ENCODE results near the gene DNM2.
A peak's percentile ranks its signal among the peaks of the same experiment; 100 is the strongest.

DNM2 gene

DNA sequence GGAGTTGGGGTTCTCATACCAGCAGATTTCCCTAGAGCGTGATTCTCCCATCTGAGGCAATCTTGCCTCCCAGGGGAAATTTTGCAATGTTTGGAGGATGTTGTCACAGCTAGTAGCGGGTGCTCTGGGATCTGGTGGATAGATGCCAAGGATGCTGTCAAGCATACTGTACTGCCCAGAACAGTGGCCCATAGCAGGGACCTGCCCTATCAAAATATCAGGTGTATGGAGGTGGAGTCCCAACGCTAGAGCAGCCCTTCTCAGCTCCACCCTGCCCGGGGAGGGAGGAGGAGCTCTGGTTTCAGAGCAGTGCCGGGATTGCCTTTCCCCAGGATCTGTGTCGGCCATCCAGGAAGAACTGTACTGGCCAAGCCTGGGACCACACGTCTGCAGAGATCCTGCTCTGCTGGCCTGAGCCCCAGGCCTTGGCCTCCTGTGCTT is 27.5 kb upstream of the DNM2 start:
- DNase-seq (ENCODE audit: low read depth, low spot score): no peak

DNA sequence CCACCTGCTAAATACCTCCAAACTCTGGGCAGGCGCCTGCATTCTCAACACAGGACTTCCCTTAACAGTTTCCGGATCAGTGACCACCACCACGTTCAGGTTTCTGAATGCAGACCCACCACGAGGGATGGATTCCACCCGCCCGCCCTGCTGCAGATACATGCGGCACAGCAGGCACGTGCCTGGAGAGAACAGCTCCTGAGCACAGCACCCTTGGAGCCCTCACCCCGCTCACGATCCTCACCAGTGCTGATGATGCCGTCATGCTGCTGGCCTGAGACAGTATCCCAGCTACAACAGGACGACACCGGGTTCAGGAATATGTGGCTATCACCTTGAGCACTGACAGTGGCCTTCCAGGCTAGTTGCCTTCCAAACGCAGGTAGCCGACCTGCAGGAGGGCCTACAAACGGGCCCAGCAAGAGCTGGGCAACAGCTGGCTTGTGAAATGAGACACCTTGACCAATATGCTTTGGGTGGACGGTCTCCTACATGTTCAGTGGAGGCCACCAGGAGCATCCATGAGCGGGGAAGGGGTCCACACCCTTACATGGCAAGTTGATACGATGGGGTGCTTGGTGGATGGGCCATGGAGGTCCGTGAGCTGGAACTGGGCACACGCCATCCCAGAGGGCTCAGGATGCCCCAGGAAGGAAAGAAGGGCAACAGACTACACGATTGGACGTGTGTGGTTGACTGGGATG is 26.5 kb upstream of the DNM2 start:
- no peak for DNase-seq (ENCODE audit: low read depth, low spot score)

- no peak for DNase-seq (ENCODE audit: low read depth, low spot score)
These were observed 26.0 kb upstream of the DNM2 start for GRCh38 chr19:10691883-10692282.

DNA sequence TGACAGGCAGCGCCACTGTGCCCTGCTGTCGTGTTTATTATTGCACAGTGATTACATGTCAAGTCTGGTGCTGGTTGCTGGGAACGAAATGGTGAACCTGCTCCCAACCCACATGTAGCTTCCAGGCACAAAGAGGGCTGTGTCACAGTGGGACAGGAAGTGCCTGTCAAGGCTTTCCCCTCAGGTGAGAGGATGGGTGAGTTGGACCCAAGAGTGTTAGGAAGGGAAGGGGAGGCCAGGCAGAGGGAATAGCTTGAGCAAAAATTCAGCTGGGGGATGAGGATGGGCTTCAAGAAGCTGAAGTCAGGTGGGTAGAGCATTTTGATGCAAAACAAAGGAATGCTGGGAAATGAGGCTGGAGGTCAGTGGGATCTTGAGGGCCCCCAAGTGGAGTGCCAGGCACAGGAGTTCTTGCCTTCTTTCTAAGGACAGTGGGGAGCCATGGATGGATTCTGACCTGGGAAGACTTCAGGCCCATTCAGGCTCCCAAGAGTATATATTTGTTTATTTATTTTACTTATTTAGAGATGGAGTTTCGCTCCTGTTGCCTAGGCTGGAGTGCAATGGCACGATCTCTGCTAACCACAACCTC is 25.1 kb upstream of the DNM2 start:
- DNase-seq (ENCODE audit: low read depth, low spot score): no peak

DNA sequence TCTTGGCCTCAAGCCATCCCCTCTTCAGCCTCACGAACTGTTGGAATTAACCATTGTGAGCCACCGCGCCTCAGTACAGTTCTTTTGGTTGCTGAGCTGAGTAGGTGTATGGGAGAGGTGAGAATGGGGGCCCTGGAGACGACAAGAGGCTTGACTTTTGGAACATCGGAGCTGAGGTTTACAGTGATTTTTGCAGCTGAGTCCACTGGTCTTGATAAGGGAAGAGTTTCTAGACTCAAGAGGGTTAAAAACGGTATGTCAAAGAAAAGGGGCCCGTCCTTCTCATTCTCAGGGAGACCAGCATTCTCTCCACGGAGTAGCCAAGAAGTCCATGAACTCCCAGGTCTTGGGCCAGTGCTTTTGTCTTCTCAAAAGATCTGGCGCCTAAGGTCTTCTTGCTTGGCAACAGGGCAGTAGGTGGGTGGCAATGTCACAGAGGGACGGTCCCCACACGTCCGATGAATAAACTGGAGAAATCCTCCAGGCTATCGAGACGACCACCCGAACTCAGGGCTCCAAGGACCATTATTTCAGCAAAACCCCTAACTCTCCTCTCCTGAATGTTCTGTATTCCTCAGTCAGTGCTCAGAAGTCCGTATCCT is 23.1 kb upstream of the DNM2 start:
- no peak for DNase-seq (ENCODE audit: low read depth, low spot score)

- peak; percentile 84 for DNase-seq (ENCODE audit: low read depth, low spot score)
These were observed 22.2 kb upstream of the DNM2 start for GRCh38 chr19:10695401-10696398.

DNA sequence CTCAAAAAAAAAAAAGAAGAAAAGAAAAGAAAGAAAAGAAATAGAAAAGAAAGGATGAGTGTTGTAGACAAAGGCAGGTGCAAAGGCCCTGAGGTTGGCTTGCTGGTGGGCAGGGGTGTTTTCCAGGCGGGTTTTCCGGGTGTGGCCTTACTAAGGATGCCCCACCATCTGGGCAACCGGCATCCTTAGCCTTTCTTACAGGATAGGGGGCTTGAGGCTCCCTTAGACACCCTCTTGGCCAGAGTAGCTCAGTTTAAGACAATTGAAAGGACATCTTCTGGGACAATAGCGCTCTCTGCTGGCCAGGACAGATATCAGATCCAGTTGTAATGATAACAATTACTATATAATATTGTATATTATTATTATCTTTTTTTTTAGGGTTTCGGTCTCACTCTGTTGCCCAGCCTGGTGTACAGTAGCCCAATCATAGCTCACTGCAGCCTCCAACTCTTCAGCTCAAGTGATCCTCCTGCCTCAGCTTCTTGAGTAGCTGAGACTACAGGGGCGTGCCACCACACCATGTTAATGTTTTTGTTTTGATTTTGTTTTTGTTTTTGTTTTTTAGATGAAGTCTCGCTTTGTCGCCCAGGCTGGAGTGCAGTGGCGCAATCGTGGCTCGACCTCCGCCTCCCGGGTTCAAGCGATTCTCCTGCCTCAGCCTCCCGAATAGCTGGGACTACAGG is 18.1 kb upstream of the DNM2 start:
- DNase-seq (ENCODE audit: low read depth, low spot score): no peak

DNA sequence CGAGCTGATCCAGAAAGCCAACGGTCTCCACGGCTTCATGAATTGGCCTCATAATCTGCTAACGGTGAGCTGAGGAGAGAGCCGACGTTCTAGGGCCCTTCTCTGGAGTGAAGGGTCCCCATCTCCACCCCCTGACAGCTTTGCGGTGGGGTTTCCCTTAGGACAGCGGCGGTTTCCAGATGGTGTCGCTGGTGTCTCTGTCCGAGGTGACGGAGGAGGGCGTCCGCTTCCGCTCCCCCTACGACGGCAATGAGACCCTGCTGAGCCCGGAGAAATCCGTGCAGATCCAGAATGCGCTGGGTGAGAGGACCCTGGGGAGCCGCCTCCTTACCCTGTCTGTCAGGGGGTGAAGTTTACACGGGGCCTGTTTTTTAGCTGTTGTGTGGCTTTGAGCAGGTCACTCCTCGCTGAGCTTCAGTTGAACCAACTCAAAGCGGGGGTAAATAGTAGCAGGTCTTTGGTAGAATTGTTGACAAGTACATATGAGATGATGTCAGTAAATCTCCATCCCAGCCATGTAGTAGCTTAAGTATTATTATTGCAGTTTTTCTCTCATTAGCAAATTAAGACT is 15.8 kb upstream of the DNM2 start:
- no peak for DNase-seq (ENCODE audit: low read depth, low spot score)

DNA sequence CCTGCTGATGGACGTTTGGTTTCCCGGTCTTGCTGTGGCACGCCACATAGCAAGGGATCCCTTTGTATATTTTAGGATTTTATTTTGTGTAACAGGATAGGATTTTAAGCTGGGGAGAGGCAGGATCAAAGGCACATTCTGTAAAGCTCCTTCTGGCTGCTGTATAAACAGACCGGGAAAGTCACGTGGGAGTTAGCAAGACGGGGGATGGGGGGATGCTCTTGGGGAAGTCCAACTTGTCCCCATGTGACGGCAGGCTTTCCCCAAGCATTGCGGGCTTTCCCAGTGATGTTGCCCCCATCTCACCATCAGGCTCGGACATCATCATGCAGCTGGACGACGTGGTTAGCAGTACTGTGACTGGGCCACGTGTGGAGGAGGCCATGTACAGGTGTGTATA is 10.9 kb upstream of the DNM2 start:
- no peak for DNase-seq (ENCODE audit: low read depth, low spot score)

DNA sequence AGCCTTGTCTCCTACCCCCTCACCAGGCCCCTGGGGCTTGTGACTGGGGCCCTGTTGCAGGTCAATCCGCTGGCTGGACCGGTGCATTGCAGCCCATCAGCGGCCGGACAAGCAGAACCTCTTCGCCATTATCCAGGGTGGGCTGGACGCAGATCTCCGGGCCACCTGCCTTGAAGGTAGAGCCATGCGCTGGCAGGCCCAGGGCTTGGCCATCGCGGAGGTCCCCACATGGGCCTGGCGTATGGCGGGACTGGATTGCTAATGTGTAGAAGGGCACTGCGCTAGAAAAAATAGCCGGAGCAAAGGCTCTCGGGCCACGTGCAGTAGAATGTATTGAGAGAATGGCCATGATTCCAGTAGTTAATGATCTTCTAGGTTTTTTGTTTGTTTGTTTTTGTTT is 10.4 kb upstream of the DNM2 start:
- DNase-seq (ENCODE audit: low read depth, low spot score): no peak

DNA sequence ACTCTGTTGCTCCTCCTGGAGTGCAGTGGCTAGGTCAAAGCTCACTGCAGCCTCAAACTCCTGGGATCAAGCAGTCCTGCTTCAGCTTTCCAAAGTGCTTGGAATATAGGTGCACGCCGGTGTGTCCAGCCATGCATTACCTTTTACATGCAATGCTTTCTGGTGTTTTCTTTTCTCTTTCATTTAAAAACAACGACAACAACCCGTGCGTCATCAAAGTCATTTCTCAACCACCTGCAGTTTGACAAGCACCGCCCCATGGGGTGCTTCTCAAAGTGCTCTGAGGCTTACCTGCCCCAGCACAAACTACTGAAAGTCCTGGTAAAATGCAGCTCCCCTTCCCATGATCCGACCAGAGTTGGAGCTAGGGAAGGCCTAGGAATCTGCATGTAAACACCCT is 9.6 kb upstream of the DNM2 start:
- no peak for DNase-seq (ENCODE audit: low read depth, low spot score)

DNA sequence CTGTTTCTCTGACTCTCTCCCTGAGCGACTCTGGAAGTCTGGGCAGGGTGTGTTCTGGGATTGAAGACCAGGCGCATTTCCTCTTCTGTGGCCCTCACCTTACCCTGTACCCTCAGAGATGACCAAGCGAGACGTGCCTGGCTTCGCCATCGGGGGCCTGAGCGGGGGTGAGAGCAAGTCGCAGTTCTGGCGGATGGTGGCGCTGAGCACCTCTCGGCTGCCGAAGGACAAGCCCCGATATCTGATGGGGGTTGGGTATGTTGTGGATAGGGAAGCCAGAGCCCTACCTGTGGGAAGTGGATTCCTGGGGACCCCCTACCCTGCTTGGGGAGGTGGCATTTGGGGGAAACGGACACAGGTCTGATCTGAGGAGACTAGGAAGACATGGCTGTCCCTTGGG is 5.8 kb upstream of the DNM2 start:
- no peak for DNase-seq (ENCODE audit: low read depth, low spot score)

DNA sequence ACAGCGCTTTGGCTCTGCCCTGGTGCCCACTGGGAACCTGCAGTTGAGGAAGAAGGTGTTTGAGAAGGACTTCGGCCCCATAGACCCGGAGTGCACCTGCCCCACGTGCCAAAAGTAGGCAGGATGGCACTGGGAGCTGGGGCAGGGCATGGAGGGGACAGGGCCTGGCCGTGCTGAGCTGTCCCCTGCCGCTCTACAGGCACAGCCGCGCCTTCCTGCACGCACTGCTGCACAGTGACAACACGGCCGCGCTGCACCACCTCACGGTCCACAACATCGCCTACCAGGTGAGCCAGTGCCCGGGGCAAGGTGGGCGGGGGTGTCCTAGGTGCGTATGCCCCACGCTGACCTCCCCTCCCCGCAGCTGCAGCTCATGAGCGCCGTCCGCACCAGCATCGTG is 5.1 kb upstream of the DNM2 start:
- DNase-seq (ENCODE audit: low read depth, low spot score): no peak

- no peak for DNase-seq (ENCODE audit: low read depth, low spot score)
These were observed 4.6 kb upstream of the DNM2 start for GRCh38 chr19:10713317-10713716.

- no peak for DNase-seq (ENCODE audit: low read depth, low spot score)
These were observed 874 bp upstream of the DNM2 start for GRCh38 chr19:10717054-10717355.

DNA sequence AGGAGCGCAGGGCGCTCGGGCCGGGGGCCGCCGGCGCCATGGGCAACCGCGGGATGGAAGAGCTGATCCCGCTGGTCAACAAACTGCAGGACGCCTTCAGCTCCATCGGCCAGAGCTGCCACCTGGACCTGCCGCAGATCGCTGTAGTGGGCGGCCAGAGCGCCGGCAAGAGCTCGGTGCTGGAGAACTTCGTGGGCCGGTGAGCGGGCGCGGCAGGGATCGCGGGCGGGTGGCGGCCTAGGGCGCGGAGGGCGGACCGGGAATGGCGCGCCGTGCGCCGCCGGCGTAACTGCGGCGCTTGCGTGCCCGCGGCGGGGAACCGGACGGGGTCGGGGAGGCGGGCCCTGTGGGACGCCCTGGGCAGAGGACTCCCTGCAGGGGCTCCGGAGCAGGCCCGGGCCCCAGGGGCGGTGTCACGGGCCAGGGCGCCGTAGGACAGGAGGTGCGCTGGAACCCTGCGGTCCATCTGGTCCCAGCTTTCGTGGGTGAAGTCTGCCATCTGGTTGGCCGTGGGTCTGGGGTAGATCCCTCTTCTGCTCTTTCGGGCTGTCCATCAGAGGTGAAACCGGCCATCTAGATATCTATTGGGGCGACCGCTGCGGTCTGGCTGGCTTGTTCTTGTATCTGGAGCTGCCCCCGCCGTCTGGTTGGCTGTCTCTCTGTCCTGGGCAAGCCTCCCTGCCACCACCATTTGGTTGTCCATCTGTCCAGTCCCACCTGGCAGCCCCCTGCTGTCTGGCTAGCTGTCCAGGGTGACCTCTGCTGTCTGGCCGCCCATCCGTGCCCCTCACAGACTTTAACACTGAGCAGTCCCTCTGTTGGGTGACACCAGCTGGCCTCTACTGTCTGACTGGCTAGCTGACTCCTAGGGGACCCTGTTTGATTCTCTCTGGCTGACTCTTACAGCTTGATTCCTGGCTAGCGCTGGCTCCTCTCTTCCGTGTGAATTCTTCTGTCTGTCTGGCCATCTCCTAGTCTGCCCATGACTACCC is 622 bp downstream of the DNM2 start:
- DNase-seq (ENCODE audit: low read depth, low spot score): no peak

- no peak for DNase-seq (ENCODE audit: low read depth, low spot score)
These were observed 1.6 kb downstream of the DNM2 start for GRCh38 chr19:10719466-10719961.

GRCh38 chr19:10720607-10721125 is 2.8 kb downstream of the DNM2 start:
- no peak for DNase-seq (ENCODE audit: low read depth, low spot score)

DNA sequence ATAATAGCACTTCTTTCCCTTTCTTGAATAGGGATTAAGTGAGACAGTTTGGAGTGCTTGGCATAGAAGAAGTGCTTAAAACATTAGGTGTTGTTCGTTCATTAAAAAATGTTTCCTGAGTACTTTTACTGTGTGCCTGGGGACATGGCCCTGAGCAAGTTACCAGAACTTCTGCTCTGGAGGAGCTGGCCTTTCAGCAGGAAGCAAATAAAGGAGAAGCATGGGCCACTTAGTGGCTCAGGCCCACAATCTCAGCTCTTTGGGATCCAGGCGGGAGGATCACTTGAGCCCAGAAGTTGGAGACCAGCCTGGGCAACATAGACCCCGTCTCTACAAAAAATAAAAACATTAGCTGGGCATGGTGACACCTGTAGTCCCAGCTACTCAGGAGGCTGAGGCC is 5.7 kb downstream of the DNM2 start:
- DNase-seq (ENCODE audit: low read depth, low spot score): no peak
